GM23338 (cell line): ENCODE results near the gene MCC. TPM values are rescaled to one million over a fixed set of nuclear protein-coding genes. Genes with fewer than 3 reads are reported as not detected.

Source experiments
- ATAC-seq: fragments of 200-7000 bp; cut with Tn5 transposase; 3 replicates; pipeline ENCODE4 v1.9.1; 2020
- DNase-seq: peaks from one replicate; pipeline ENCODE4 v3.0.0-alpha.2; 2015; ENCODE audit warnings: low spot score
- H2AFZ ChIP-seq: fragments of 200-600 bp; sonication (generic); 2 replicates; pipeline ENCODE4 v1.8.0; 2016; ENCODE audit warnings: antibody characterized with exemption, mild to moderate bottlenecking, moderate library complexity
- H3F3A ChIP-seq: fragments of 200-600 bp; sonication (generic); replicated peaks from 2 replicates; pipeline ENCODE4 v1.8.0; 2017; ENCODE audit warnings: antibody characterized with exemption, mixed run types, low read depth
- H3K27ac ChIP-seq: fragments of 200-600 bp; sonication (generic); 2 replicates; pipeline ENCODE4 v1.6.1; 2016; ENCODE audit warnings: low read depth
- H3K27me3 ChIP-seq: fragments of 200-600 bp; sonication (generic); 2 replicates; pipeline ENCODE4 v1.8.0; 2016; ENCODE audit warnings: mild to moderate bottlenecking, mixed run types, moderate library complexity; ENCODE audit not compliant: insufficient read depth
- H3K36me3 ChIP-seq: fragments of 200-600 bp; sonication (generic); 2 replicates; pipeline ENCODE4 v1.8.0; 2016; ENCODE audit warnings: mild to moderate bottlenecking; ENCODE audit not compliant: insufficient read depth
- H3K4me1 ChIP-seq: fragments of 200-600 bp; sonication (generic); 2 replicates; pipeline ENCODE4 v1.8.0; 2016; ENCODE audit warnings: mild to moderate bottlenecking, moderate library complexity; ENCODE audit not compliant: insufficient read depth
- H3K4me2 ChIP-seq: fragments of 200-600 bp; sonication (generic); 2 replicates; pipeline ENCODE4 v1.7.1; 2017; ENCODE audit warnings: mixed run types
- H3K4me3 ChIP-seq: fragments of 200-600 bp; sonication (generic); 2 replicates; pipeline ENCODE4 v1.6.1; 2016; ENCODE audit warnings: mixed run types
- H3K79me2 ChIP-seq: fragments of 200-600 bp; sonication (generic); replicated peaks from 2 replicates; pipeline ENCODE4 v1.8.0; 2017; ENCODE audit warnings: mild to moderate bottlenecking; ENCODE audit not compliant: insufficient read depth
- H3K9me2 ChIP-seq: fragments of 200-600 bp; sonication (generic); 2 replicates; pipeline ENCODE4 v1.8.0; 2017; ENCODE audit not compliant: insufficient read depth
- H4K20me1 ChIP-seq: fragments of 200-600 bp; sonication (generic); replicated peaks from 2 replicates; pipeline ENCODE4 v1.8.0; 2017; ENCODE audit warnings: mild to moderate bottlenecking; ENCODE audit not compliant: insufficient read depth
- H3K27ac Mint-ChIP-seq: 2 replicates; pipeline ENCODE4 v1.8.0; 2020; ENCODE audit warnings: inconsistent platforms, mild to moderate bottlenecking, moderate library complexity, mixed read lengths
- H3K27me3 Mint-ChIP-seq: 3 replicates; pipeline ENCODE4 v1.8.0; 2022; ENCODE audit warnings: low read depth, mild to moderate bottlenecking, moderate library complexity, mixed read lengths, inconsistent platforms; ENCODE audit not compliant: insufficient read depth, poor library complexity
- H3K36me3 Mint-ChIP-seq: 3 replicates; pipeline ENCODE4 v1.8.0; 2021; ENCODE audit warnings: low read depth, mild to moderate bottlenecking, inconsistent platforms, moderate library complexity, mixed read lengths
- H3K4me1 Mint-ChIP-seq: 3 replicates; pipeline ENCODE4 v1.8.0; 2020; ENCODE audit warnings: mild to moderate bottlenecking, inconsistent platforms, mixed read lengths
- H3K4me3 Mint-ChIP-seq: 3 replicates; pipeline ENCODE4 v1.8.0; 2021; ENCODE audit warnings: moderate library complexity, mild to moderate bottlenecking, inconsistent platforms, mixed read lengths
- H3K9me3 Mint-ChIP-seq: 3 replicates; pipeline ENCODE4 v1.8.0; 2020; ENCODE audit warnings: moderate library complexity, mild to moderate bottlenecking, inconsistent platforms, mixed read lengths
- CREB1 ChIP-seq: fragments of 250-450 bp; sonication (Bioruptor Pico); IDR thresholded peaks from 2 replicates; pipeline ENCODE4 v1.5.0; 2020; ENCODE audit warnings: low read depth, mild to moderate bottlenecking, moderate library complexity
- CTCF ChIP-seq, 2 experiments: fragments of 200-600 bp in 1 of 2; sonication (generic) in 1 of 2; conservative IDR thresholded peaks; 2 replicates each; pipeline versions ENCODE4 v1.5.1 to v1.6.1; 2016 to 2017; ENCODE audit warnings: antibody characterized with exemption in 2 of 2, low read depth in 2 of 2, mild to moderate bottlenecking in 2 of 2, moderate library complexity in 1 of 2
- ETS1 ChIP-seq: IDR thresholded peaks from 2 replicates; pipeline ENCODE4 v1.6.1; 2016; ENCODE audit warnings: antibody characterized with exemption
- EZH2 ChIP-seq: fragments of 200-600 bp; sonication (generic); IDR thresholded peaks from one replicate; pipeline ENCODE4 v1.8.0; 2017; ENCODE audit warnings: antibody characterized with exemption, mild to moderate bottlenecking, low read depth; ENCODE audit not compliant: unreplicated experiment
- EZH2phosphoT487 ChIP-seq: fragments of 200-600 bp; sonication (generic); IDR thresholded peaks from one replicate; pipeline ENCODE4 v1.8.1; 2018; ENCODE audit warnings: antibody characterized with exemption; ENCODE audit not compliant: unreplicated experiment
- ZNF114 ChIP-seq: fragments of 250-450 bp; sonication (Bioruptor Pico); IDR thresholded peaks from 2 replicates; pipeline ENCODE4 v1.5.0; 2020; ENCODE audit warnings: mild to moderate bottlenecking, moderate library complexity
- ZNF331 ChIP-seq: fragments of 250-450 bp; sonication (Bioruptor Pico); IDR thresholded peaks from 2 replicates; pipeline ENCODE4 v1.5.0; 2020; ENCODE audit warnings: low read depth, mild to moderate bottlenecking, moderate library complexity
- polyA plus RNA-seq: library from polyadenylated mRNA; unstranded; fragments of >200 nt; fragmentation: Nextera tagmentation; extraction: Ambion mirVana; gene quantifications from 2 replicates; pipeline ENCODE4 v1.2.1, GENCODE V29; 2016
- total RNA-seq: library from RNA; depleted of rRNA; stranded (reverse); fragments of >200 nt; shearing (Covaris generic); gene quantifications from 2 replicates; pipeline ENCODE4 v1.2.3, GENCODE V29; 2014

MCC gene
- total and polyA plus RNA-seq, 2 experiments from 2014 or later = 3.8 to 10.1 TPM

- no peak overlapping the region for H3K4me2 ChIP-seq
- Mint-ChIP-seq H3K27me3 (peaks cover 1% of the 10 kb centered on the region), H3K4me3 (no peak overlapping the region), H3K4me1 (peaks cover 7% of the 10 kb centered on the region; the same call in 2 of the 3 replicates), H3K36me3 (no peaks in the 10 kb centered on the region), H3K27ac (no peak overlapping the region), H3K9me3 (no peaks in the 10 kb centered on the region)
- H3F3A ChIP-seq = peaks cover 7% of the 10 kb centered on the region
- no peak for TF ChIP-seq EZH2phosphoT487
- TF ChIP-seq ZNF114 (CRISPR knock-in tag) = no peak
- H3K9me2 ChIP-seq = no peaks in the 10 kb centered on the region
- H3K36me3 ChIP-seq = no peaks in the 10 kb centered on the region
- no peak overlapping the region for H2AFZ ChIP-seq
- no peaks in the 10 kb centered on the region; the same call in 1 of the 2 replicates for H4K20me1 ChIP-seq
- H3K79me2 ChIP-seq = no peaks in the 10 kb centered on the region
- H3K4me3 ChIP-seq = no peak overlapping the region
- no peak overlapping the region for H3K27ac ChIP-seq
- no peak for DNase-seq
- ATAC-seq = no peak
- peaks cover 6% of the 10 kb centered on the region; the same call in 1 of the 2 replicates for H3K4me1 ChIP-seq
- no peaks in the 10 kb centered on the region for H3K27me3 ChIP-seq
Measured at GRCh38 chr5:113337515-113338415, 150.5 kb downstream of the MCC start.

GRCh38 chr5:113336975-113337374 is 151.3 kb downstream of the MCC start:
- Histone ChIP-seq H2AFZ (no peak overlapping the region), H3K27me3 (no peaks in the 10 kb centered on the region), H3K4me3 (no peak overlapping the region), H3K36me3 (no peaks in the 10 kb centered on the region), H3K4me2 (no peak overlapping the region), H3K27ac (no peak overlapping the region), H3K9me2 (no peaks in the 10 kb centered on the region), H3K4me1 (peaks cover 6% of the 10 kb centered on the region; the same call in 1 of the 2 replicates), H3F3A (peaks cover 9% of the 10 kb centered on the region), H3K79me2 (no peaks in the 10 kb centered on the region), H4K20me1 (no peaks in the 10 kb centered on the region; the same call in 1 of the 2 replicates)
- Mint-ChIP-seq H3K27me3 (peaks cover 1% of the 10 kb centered on the region), H3K9me3 (no peaks in the 10 kb centered on the region), H3K4me3 (no peak overlapping the region), H3K36me3 (no peaks in the 10 kb centered on the region), H3K4me1 (peaks cover 7% of the 10 kb centered on the region; the same call in 2 of the 3 replicates), H3K27ac (no peak overlapping the region; the same call in 1 of the 2 replicates)
- DNase-seq = peak; percentile 77
- TF ChIP-seq CTCF (conservative IDR thresholded peaks at IDR 0.05; ENCODE audit: low read depth in 2 of 2) (peak; percentile 58 to 83), ETS1 (no peak), EZH2 (no peak)
- ATAC-seq = peak; percentile 92

- Histone ChIP-seq H3F3A (peaks cover 9% of the 10 kb centered on the region), H4K20me1 (no peaks in the 10 kb centered on the region; the same call in 1 of the 2 replicates), H3K4me2 (no peak overlapping the region), H2AFZ (no peak overlapping the region), H3K79me2 (no peaks in the 10 kb centered on the region), H3K9me2 (no peaks in the 10 kb centered on the region), H3K36me3 (no peaks in the 10 kb centered on the region), H3K4me3 (no peak overlapping the region), H3K4me1 (peaks cover 20% of the 10 kb centered on the region), H3K27ac (no peak overlapping the region), H3K27me3 (no peaks in the 10 kb centered on the region)
- H3K9me3 Mint-ChIP-seq = no peaks in the 10 kb centered on the region
- no peaks in the 10 kb centered on the region for H3K36me3 Mint-ChIP-seq
- ATAC-seq = no peak
- no peak overlapping the region for H3K27ac Mint-ChIP-seq
- peaks cover 17% of the 10 kb centered on the region for H3K4me1 Mint-ChIP-seq
- DNase-seq = no peak
- peaks cover 1% of the 10 kb centered on the region for H3K27me3 Mint-ChIP-seq
- H3K4me3 Mint-ChIP-seq = no peak overlapping the region
- no peak for TF ChIP-seq ETS1
- TF ChIP-seq CREB1 (CRISPR knock-in tag) = no peak
- TF ChIP-seq EZH2phosphoT487 = no peak
- no peak for TF ChIP-seq ZNF331 (CRISPR knock-in tag)
- TF ChIP-seq CTCF (conservative IDR thresholded peaks at IDR 0.05; ENCODE audit: low read depth in 2 of 2) = no peak
Measured at GRCh38 chr5:113333411-113333810, 154.8 kb downstream of the MCC start.
